Adrenal gland (tissue), 5 donors: ENCODE measurements around the gene DNAAF3.

Source experiments
- CTCF ChIP-seq, 6 experiments: fragments of 450-650 bp in 4 of 6; fragments of 200-600 bp in 2 of 6; sonication (generic) in 1 of 6; IDR thresholded peaks; 1 replicate in 5 of 6; 2 replicates in 1 of 6; pipeline versions ENCODE4 v1.5.1 to v1.8.0; 2016 to 2021; ENCODE audit warnings: antibody characterized with exemption in 6 of 6, mild to moderate bottlenecking in 2 of 6, moderate library complexity in 1 of 6
- POLR2A ChIP-seq, 2 donors: fragments of 450-650 bp; IDR thresholded peaks; one replicate each; pipeline ENCODE4 v1.6.1; 2017; ENCODE audit warnings: antibody characterized with exemption in 2 of 2, mild to moderate bottlenecking in 2 of 2, moderate library complexity in 1 of 2
- donor health status: DM: no; HTN: no; CAD: no.

- TF ChIP-seq CTCF (IDR thresholded peaks at IDR 0.05) (no peak), POLR2A (IDR thresholded peaks at IDR 0.05) (no peak)
These were observed 2.7 kb upstream of the DNAAF3 start for GRCh38 chr19:55169136-55169535.
